Smooth muscle cell (in vitro differentiated cells): ENCODE measurements around the gene REN. TPM values are rescaled to one million over a fixed set of nuclear protein-coding genes. Genes with fewer than 3 reads are reported as not detected.

Experiments used
- DNase-seq: peaks from one replicate; lab custom pipeline; 2025; ENCODE audit not compliant: unreplicated experiment; lab: John Stamatoyannopoulos, UW
- H2AFZ ChIP-seq: fragments of 200-600 bp; sonication (generic); 2 replicates; pipeline ENCODE4 v1.6.0; 2016; ENCODE audit warnings: antibody characterized with exemption, low read depth, mild to moderate bottlenecking
- H3F3A ChIP-seq: fragments of 200-600 bp; sonication (generic); 2 replicates; pipeline ENCODE4 v1.6.0; 2017; ENCODE audit warnings: antibody characterized with exemption, low read depth
- H3K27ac ChIP-seq: fragments of 200-600 bp; sonication (generic); 2 replicates; pipeline ENCODE4 v1.5.1; 2016; ENCODE audit warnings: low read depth, mild to moderate bottlenecking
- H3K27me3 ChIP-seq: fragments of 200-600 bp; sonication (generic); 2 replicates; pipeline ENCODE4 v1.6.1; 2016; ENCODE audit warnings: low read depth, mild to moderate bottlenecking
- H3K36me3 ChIP-seq: fragments of 200-600 bp; sonication (generic); 2 replicates; pipeline ENCODE4 v1.5.1; 2016; ENCODE audit warnings: low read depth
- H3K4me1 ChIP-seq: fragments of 200-600 bp; sonication (generic); 2 replicates; pipeline ENCODE4 v1.5.1; 2016; ENCODE audit warnings: low read depth
- H3K4me2 ChIP-seq: fragments of 200-600 bp; sonication (generic); 2 replicates; pipeline ENCODE4 v1.6.0; 2016; ENCODE audit warnings: mild to moderate bottlenecking
- H3K4me3 ChIP-seq: fragments of 200-600 bp; sonication (generic); 2 replicates; pipeline ENCODE4 v1.5.1; 2016; ENCODE audit warnings: mild to moderate bottlenecking
- H3K79me2 ChIP-seq: fragments of 200-600 bp; sonication (generic); 2 replicates; pipeline ENCODE4 v1.6.0; 2016; ENCODE audit warnings: low read depth, mild to moderate bottlenecking
- H3K9ac ChIP-seq: fragments of 200-600 bp; sonication (generic); 2 replicates; pipeline ENCODE4 v1.6.0; 2016; ENCODE audit warnings: low read depth
- H3K9me3 ChIP-seq: fragments of 200-600 bp; sonication (generic); replicated peaks from 2 replicates; pipeline ENCODE4 v1.5.1; 2016; ENCODE audit warnings: low read depth
- H4K20me1 ChIP-seq: fragments of 200-600 bp; sonication (generic); 2 replicates; pipeline ENCODE4 v1.6.0; 2016; ENCODE audit warnings: low read depth
- CTCF ChIP-seq: fragments of 200-600 bp; sonication (generic); IDR thresholded peaks from 2 replicates; pipeline ENCODE4 v1.5.1; 2017; ENCODE audit warnings: borderline replicate concordance, mild to moderate bottlenecking, antibody characterized with exemption; ENCODE audit not compliant: insufficient read depth, poor library complexity, severe bottlenecking
- WGBS: methylation state at CpG from one replicate; pipeline ENCODE4 v1.1.7; 2016; ENCODE audit warnings: low lambda C conversion rate; 5-methylcytosine and 5-hydroxymethylcytosine counted together
- polyA plus RNA-seq: library from polyadenylated mRNA; unstranded; fragments of >200 nt; fragmentation: Nextera tagmentation; extraction: Ambion mirVana; gene quantifications from 2 replicates; pipeline ENCODE4 v1.2.1, GENCODE V29; 2016
- total RNA-seq: library from RNA; depleted of rRNA; stranded (reverse); fragments of >200 nt; gene quantifications from 2 replicates; pipeline ENCODE4 v1.2.3, GENCODE V29; 2014

The REN gene
- total and polyA plus RNA-seq, 2 experiments from 2014 or later: not detected

- H3F3A ChIP-seq: no peaks in the 10 kb centered on the region
- H4K20me1 ChIP-seq: no peaks in the 10 kb centered on the region
- H3K9me3 ChIP-seq: no peaks in the 10 kb centered on the region
- peak within 1 kb of the TSS; percentile 84 for H2AFZ ChIP-seq
- peak; percentile 59 for DNase-seq
- H3K9ac ChIP-seq: peak within 1 kb of the TSS; percentile 64
- whole genome bisulfite sequencing: under 1% methylated on average over 49 of the region's 94 CpGs
- no peaks in the 10 kb centered on the region for H3K79me2 ChIP-seq
- no peaks in the 10 kb centered on the region for H3K27me3 ChIP-seq
- H3K27ac ChIP-seq: no peak within 1 kb of the TSS
- H3K4me3 ChIP-seq: peak within 1 kb of the TSS; percentile 63
- H3K4me2 ChIP-seq: peak within 1 kb of the TSS; percentile 96
- no peak for TF ChIP-seq CTCF
- no peaks in the 10 kb centered on the region for H3K4me1 ChIP-seq
- H3K36me3 ChIP-seq: no peaks in the 10 kb centered on the region
Measured at GRCh38 chr1:204151552-204152309, 14.4 kb downstream of the REN start, which contains the start of gene ETNK2. Gene ETNK2 (minus strand): TSS chr1:204152044. CDS start chr1:204151852, 192 bp downstream.

GRCh38 chr1:204150702-204151551 is 15.2 kb downstream of the REN start:
- DNase-seq: no peak
- Histone ChIP-seq H3K27me3 (no peaks in the 10 kb centered on the region), H3K4me2 (peak overlapping the region; percentile 96), H3K4me1 (no peaks in the 10 kb centered on the region), H3K9me3 (no peaks in the 10 kb centered on the region), H4K20me1 (no peaks in the 10 kb centered on the region), H3K79me2 (no peaks in the 10 kb centered on the region), H3K27ac (no peak overlapping the region), H3K4me3 (peak overlapping the region; percentile 63), H3K9ac (peak overlapping the region; percentile 56), H3F3A (no peaks in the 10 kb centered on the region), H2AFZ (peak overlapping the region; percentile 84), H3K36me3 (no peaks in the 10 kb centered on the region)
- 28% methylated on average over 28 of the region's 33 CpGs for WGBS
- TF ChIP-seq CTCF: no peak

- H3K36me3 ChIP-seq: no peaks in the 10 kb centered on the region
- H3K4me1 ChIP-seq: no peaks in the 10 kb centered on the region
- no peak overlapping the region for H2AFZ ChIP-seq
- no peak for DNase-seq
- H3K9me3 ChIP-seq: no peaks in the 10 kb centered on the region
- no peak overlapping the region for H3K9ac ChIP-seq
- no peaks in the 10 kb centered on the region for H3K79me2 ChIP-seq
- no peak for TF ChIP-seq CTCF
- no peak overlapping the region for H3K4me3 ChIP-seq
- H3K27me3 ChIP-seq: no peaks in the 10 kb centered on the region
- no peaks in the 10 kb centered on the region for H4K20me1 ChIP-seq
- H3K27ac ChIP-seq: no peak overlapping the region
- 94% methylated on average over 16 of the region's 16 CpGs for WGBS
- no peaks in the 10 kb centered on the region for H3F3A ChIP-seq
- no peak overlapping the region for H3K4me2 ChIP-seq
Measured at GRCh38 chr1:204149635-204150565, 16.2 kb downstream of the REN start.
